KOPT-K1 (cell line): ENCODE measurements around the gene ETHE1.
A peak's percentile ranks its signal among the peaks of the same experiment; 100 is the strongest.

Experiments used
- H3K27ac ChIP-seq: fragments of 200-600 bp; sonication (generic); 2 replicates; pipeline ENCODE4 v1.5.1; 2016; ENCODE audit warnings: antibody characterized with exemption, mild to moderate bottlenecking, low read depth, low read length; ENCODE audit not compliant: poor library complexity, severe bottlenecking
- H3K36me3 ChIP-seq: fragments of 200-600 bp; sonication (generic); 2 replicates; pipeline ENCODE4 v1.5.1; 2017; ENCODE audit warnings: antibody characterized with exemption, mild to moderate bottlenecking, low read length, moderate library complexity; ENCODE audit not compliant: insufficient read depth
- H3K9me3 ChIP-seq: fragments of 200-600 bp; sonication (generic); 2 replicates; pipeline ENCODE4 v1.5.1; 2017; ENCODE audit warnings: antibody characterized with exemption, low read length, mild to moderate bottlenecking; ENCODE audit not compliant: insufficient read depth, poor library complexity, severe bottlenecking

Gene ETHE1

DNA sequence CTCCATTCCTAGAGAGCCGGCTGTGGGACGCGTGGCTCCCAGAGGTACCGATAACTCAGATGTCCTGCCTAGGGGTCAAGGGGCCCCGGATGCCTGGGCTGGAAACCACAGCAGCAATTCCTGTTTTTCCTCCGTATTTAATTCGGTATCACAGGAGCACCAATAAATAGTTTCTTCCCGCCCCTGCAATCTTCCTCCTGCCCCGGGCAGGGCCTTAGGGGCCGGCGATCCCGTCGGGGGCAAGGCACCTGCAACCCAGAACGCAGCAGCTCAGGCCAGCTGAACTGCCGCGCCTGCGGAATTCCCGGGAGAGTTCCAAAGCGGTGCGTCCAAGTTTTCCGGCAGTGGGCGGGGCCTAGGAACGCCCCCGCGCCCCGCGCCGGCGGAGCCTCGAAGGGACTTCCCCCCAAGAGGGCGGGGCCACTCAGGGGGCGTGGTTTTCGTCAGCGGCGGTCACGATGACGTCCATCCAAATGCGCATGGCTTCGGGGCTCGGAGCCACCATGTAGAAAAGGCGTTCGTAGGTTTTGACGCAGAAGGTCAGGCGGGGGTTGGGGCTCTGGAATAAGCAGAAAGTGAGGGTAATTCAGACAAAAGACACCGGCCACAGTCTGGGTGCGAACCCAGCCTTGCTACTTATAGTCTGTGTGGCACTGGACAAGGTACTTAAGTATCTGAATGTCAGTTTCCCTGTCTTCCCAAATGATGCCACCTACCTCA lies 51.9 kb downstream of the ETHE1 start:
- no peaks in the 10 kb centered on the region for H3K36me3 ChIP-seq
- H3K9me3 ChIP-seq: no peaks in the 10 kb centered on the region
- H3K27ac ChIP-seq: no peak overlapping the region

DNA sequence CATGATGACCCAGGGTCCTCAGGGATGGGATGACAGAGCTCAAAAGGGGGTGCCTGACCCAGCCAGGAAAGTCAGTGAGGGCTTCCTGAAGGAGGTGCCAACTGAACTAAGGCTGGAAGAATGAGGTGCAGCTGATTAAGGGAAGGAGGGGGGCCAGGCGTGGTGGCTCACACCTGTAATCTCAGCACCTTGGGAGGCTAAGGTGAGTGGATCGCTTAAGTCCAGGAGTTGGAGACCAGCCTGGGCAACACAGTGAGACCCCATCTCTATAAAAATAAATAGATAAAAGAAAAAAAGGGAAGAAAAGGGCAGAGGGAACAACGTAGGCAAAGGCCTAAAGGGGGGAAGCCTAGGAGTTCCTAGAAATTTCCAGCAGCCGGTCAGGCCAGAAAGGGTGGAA lies 52.5 kb downstream of the ETHE1 start:
- H3K36me3 ChIP-seq: no peaks in the 10 kb centered on the region
- no peaks in the 10 kb centered on the region for H3K9me3 ChIP-seq
- H3K27ac ChIP-seq: no peak overlapping the region

DNA sequence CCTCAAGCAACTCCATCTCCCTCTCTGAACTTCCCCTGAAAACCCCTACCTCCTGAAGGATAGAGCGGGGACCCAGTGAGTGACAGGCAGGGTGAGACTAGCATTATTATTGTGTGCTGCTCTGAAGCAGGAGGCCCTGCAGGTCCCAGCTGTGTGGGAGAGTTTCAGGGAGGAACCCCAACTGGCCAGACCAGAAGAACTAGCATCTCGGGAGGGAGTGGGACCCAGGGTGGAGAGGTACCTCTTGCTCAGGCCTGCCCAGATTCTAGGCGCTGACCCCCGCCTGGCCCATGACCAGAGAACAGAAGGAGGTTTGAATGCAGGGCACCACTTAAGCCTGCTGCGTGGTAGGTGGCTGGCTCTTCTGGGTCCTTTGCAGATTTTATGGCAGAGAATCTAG lies 55.9 kb downstream of the ETHE1 start:
- H3K27ac ChIP-seq: no peak overlapping the region
- H3K9me3 ChIP-seq: no peaks in the 10 kb centered on the region

DNA sequence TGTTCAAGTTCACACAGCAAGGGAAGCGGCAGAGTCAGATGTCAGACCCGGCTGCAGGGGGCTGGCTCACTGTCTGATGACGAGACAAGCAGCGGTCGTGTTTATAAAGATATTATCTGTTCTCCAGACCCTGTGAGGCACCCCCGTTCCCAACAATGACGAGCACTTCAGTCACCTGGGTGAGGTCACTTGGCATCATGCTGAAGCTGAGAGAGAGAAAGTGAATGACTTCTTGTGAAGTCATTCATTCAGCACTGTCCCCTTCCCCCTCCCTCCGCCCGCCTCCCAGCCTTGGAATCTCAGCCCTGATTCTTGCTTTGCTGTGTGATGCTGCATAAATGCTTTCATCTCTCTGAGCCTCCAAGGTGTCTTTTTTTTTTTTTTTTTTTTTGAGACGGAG lies 56.7 kb downstream of the ETHE1 start:
- Histone ChIP-seq H3K27ac (no peak overlapping the region), H3K9me3 (no peaks in the 10 kb centered on the region)

More for the DNA sequence above, 55.9 kb downstream of the ETHE1 start:
- no peaks in the 10 kb centered on the region for H3K36me3 ChIP-seq

DNA sequence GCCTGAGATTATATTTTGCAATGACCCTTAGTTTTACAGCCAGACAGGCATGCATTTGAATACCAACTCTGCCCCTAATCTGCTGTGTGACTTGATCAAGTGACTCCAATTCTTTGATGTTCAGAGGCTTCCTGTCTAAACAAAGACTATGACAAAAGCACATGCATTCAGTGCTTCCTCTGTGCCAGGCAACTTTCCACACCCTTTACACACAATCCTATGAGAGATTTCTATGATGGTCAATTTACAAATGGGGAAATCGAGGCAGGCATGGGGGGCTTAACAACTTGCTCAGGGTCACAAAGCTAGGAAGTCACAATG lies 57.9 kb downstream of the ETHE1 start:
- H3K36me3 ChIP-seq: no peaks in the 10 kb centered on the region
- peak overlapping the region; percentile 27 for H3K27ac ChIP-seq
- no peaks in the 10 kb centered on the region for H3K9me3 ChIP-seq

More for the DNA sequence above, 56.7 kb downstream of the ETHE1 start:
- no peaks in the 10 kb centered on the region for H3K36me3 ChIP-seq

DNA sequence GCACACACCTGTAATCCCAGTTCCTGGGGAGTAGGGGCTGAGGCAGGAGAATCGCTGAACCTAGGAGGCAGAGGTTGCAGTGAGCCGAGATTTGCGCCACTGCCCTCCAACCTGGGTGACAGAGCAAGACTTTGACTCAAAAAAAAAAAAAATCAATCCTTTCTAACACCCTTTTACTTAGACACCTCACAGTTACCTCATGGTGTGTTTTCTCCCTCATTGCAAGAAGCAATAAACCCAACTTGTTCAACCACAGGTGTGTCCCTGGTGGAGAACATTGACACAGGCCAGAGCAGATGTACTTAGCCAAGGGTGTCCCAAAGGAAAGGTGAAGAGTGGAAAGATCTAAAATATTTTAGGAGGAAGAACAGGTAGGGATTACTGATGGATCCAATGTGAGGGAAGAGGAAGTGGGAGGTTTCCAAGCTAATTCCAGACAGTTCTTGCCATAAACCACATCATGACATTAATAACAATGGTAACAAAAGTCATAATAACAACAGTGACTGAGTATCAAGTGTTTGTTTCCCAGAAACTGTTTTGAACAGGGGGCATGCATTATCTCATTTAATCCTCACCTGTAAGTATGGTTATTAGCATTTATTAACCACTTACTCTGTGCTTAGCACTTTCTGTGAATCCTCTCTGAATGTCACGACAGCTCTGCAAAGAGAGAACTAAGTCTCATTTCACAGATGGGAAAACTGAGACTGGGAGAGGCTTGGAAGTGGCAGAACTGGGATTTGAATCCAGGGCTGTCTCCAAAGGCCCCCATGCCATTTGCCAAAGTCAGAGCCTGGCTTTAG lies 58.4 kb downstream of the ETHE1 start:
- peak overlapping the region; percentile 27 for H3K27ac ChIP-seq
- no peaks in the 10 kb centered on the region for H3K9me3 ChIP-seq
- H3K36me3 ChIP-seq: no peaks in the 10 kb centered on the region

DNA sequence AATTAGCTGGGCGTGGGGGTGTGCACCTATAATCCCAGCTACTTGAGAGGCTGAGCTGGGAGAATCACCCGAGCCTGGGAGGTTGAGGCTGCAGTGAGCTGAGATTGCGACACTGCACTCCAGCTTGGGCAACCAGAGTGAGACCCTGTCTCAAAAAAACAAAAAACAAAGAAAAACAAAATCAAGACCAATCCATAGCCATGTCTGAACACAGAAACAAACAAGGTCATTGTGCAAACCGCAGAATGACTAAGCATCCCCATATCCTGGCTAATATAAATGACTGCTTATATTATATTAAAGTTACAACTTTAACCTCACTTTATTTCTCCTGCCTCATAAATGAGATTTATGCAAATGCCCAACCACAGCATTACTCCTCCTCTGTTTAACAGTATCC lies 59.3 kb downstream of the ETHE1 start:
- H3K9me3 ChIP-seq: no peaks in the 10 kb centered on the region
- H3K36me3 ChIP-seq: no peaks in the 10 kb centered on the region
- no peak overlapping the region for H3K27ac ChIP-seq

DNA sequence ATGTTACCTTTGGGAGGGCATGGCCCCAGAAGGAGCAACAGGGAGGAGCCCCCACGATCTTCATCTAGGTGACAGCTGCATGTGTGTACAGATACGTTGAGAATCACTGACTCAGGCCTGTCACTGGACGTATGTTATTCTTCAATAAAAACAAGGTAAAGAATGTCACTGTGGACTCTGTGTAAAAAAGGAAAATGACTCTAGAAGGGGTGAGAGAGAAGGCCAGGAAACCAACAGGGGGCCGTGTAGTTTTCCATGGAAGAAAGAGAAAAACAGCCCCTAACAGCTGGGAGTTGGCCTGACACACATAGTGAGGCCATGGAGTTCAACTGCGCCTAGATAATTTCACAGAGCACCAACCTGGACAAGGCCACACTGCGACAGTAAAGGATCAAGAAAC lies 59.7 kb downstream of the ETHE1 start:
- Histone ChIP-seq H3K36me3 (no peaks in the 10 kb centered on the region), H3K9me3 (no peaks in the 10 kb centered on the region), H3K27ac (no peak overlapping the region)

DNA sequence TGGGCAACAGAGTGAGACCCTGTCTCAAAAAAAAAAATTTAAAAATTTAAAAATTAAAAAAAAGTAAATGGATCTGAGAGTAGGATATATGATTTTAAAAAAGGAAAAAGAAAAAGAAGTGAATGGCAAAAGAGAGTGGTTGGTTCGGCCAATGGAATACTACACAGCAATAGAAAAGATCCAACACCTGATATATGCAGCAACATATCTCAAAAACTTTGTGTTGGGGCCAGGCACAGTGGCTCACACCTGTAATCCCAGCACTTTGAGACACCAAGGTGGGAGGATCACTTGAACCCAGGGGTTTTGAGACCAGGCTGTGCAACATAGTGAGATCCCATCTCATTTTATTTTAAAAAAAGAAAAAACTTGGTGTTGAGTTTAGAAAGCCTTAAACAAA lies 60.2 kb downstream of the ETHE1 start:
- no peak overlapping the region for H3K27ac ChIP-seq
- H3K9me3 ChIP-seq: no peaks in the 10 kb centered on the region
- no peaks in the 10 kb centered on the region for H3K36me3 ChIP-seq

DNA sequence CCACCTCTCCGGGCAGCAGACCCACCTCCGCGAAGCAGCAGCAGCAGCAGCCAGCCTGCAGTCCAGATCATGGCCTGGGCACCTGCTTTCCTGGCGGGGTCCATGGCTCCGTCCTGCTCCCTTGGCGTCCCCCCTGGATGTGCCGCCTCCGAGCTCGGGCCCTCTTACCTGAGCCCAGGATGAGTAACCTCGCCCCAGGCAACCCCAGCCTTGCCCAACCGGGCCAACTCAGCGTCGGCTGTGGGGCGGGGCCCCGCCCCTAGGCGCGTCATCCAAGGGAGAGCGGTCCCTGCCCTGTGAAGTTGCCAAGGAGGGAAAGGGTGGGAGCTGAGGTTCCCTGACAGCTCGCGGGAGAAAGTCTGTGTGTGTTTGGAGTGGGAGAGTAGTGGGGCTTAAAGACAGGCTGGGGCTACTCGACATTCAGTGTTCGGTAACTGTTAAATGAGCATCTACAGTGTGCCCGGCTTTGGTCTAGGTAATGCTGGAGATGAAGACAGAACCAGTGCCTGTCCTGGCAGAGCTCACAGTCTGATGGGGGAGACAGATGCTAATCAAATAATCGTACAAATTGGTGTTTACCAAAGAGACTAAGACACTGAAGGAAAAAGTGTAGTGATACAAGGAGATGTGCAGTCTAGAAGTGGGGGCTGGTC lies 61.4 kb downstream of the ETHE1 start, which contains the start of gene LYPD3:
LYPD3 (minus strand) TSS at position 141 of the 653 bp plus-strand sequence; CDS start at position 104, 37 bp downstream.
- Histone ChIP-seq H3K9me3 (no peaks in the 10 kb centered on the region), H3K27ac (peak within 1 kb of the TSS; percentile 37)

DNA sequence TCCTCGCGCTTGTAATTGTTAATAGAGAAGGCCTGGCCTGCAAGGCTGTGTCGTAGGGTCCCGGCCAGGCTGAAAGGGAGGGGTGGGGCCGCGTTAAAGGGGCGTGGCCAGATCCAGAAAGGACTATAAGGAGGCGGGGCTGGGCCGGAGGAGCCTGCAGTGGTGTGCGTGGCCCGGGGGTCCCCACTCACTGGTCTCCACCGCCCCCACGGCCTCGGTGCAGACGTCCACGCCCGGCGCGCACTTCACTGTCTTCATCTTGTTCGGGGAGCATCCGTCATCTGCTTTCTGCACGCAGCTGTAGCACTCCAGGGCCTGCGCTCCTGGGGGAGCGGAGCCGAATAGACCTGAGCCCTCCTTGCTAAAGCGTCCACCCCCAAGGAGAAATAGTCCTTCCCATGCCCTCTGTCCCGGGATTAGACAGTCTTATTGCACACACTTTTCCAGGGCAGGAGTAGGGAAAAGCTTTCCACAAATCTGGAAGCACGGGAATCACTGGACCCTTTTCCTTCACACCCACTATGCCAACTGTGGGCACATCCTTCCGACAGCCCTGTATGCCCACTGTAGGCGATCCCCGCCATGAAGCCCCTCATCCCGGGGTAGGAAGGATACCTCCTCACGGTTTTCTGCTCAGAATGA lies 62.7 kb downstream of the ETHE1 start:
- Histone ChIP-seq H3K9me3 (no peaks in the 10 kb centered on the region), H3K27ac (peak overlapping the region; percentile 37)

More for the DNA sequence above, 61.4 kb downstream of the ETHE1 start, which contains the start of gene LYPD3:
- no peaks in the 10 kb centered on the region for H3K36me3 ChIP-seq

DNA sequence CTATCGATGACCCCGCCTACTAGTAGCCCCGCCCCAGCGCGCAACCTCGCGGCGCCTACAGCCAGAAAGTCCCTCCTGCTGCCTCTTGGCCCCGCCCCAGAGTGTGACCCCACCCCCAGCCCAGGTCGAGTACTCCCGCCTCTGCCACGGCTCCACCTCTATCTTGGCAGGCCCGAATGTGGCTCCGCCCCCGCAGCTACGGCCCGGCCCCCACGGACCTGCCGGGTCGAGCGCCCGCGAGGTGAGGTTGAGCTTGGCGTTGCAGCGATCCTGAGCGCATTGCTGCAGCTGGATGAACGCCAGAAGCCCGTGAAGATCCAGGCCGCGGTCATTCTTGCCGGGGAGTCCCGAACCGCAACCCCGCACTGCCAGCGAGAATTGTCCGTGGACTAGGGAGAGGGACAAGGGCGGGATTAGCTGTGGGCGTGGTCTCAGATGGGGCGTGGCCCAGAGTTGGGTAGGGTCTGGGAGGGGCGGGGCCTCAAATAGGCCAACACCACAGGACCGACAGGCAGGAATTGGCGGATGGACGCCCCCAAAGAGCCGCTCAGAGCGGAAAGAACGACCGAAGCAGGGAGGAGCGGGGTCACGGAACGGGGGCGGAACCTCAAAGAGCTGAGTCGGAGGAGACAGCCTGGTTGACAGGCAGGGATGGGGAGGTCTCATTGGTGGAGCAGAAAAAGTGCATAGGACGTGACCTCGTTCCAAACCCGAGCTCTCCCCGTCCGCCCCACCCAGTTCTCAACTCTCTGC lies 63.4 kb downstream of the ETHE1 start:
- Histone ChIP-seq H3K27ac (peak overlapping the region; percentile 37), H3K36me3 (no peaks in the 10 kb centered on the region), H3K9me3 (no peaks in the 10 kb centered on the region)

More for the DNA sequence above, 62.7 kb downstream of the ETHE1 start:
- no peaks in the 10 kb centered on the region for H3K36me3 ChIP-seq

DNA sequence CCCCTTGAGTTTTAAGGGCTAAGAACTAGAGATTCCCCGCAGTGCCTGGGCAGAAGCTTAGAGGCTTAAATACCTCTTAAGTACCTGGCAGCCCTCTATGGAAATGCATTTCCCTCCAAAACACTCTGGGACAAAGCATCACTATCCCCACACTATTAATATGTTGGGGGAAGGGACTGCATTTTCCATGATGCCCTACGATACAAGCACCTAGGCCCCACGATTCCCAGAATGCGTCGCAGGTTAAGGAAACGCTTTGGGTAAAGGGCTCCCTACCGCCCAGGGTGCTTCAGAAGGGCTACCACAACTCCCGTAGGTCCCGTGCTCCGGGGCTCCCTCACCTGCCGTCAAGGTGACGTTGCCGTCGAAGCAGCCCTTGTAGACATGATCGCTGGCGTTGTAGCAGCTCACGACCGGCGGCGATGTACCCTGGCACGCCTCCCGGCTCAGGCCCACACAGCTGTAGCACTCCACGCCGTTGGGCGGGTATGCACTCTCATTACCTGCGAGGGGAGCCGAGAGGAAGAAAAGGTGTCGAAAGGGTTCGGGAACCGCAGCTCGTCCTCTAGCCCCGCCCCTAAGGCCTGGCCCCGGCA lies 64.1 kb downstream of the ETHE1 start:
- no peaks in the 10 kb centered on the region for H3K36me3 ChIP-seq
- no peak overlapping the region for H3K27ac ChIP-seq
- no peaks in the 10 kb centered on the region for H3K9me3 ChIP-seq

DNA sequence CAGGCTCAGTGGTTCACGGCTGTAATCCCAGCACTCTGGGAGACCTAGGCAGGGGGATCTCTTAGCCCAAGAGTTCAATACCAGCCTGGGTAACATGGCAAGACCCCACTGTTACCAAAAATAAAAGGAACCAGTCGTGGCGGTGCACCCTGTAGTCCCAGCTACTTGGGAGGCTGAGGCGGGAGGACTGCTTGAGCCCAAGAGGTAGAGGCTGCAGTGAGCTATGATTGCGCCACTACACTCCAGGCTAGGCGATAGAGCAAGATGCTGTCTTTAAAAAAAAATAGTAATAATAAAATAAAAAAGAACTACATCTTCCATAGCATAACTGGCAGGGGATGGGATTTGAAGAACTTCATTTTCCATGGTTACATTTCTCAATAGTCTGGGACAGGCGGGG lies 64.6 kb downstream of the ETHE1 start:
- no peaks in the 10 kb centered on the region for H3K36me3 ChIP-seq
- H3K27ac ChIP-seq: no peak overlapping the region
- H3K9me3 ChIP-seq: no peaks in the 10 kb centered on the region
